ENCODE data around the gene BPIFB1.

GRCh38 chr20:33322456-33322855 is 39.4 kb downstream of the BPIFB1 start:
- TF ChIP-seq ZNF621 (tag by site-specific recombination; IDR thresholded peaks at IDR 0.05): no peak
- no peak for TF ChIP-seq ZNF549 (tag by site-specific recombination; IDR thresholded peaks at IDR 0.05)
